HepG2 (cell line): ENCODE results near the gene ARHGAP31. TPM values are rescaled to one million over a fixed set of nuclear protein-coding genes. Genes with fewer than 3 reads are reported as not detected.

ENCODE experiments used
- polyA plus RNA-seq, 8 experiments: library from polyadenylated mRNA; depleted of rRNA in 3 of 8; stranded (reverse) in 7 of 8; unstranded in 1 of 8; fragments of >200 nt; fragmentation: Illumina TruSeq in 4 of 8; extraction: Trizol in 4 of 8; gene quantifications; 2 replicates each; pipeline versions ENCODE4 v1.2.1 to v1.2.3, GENCODE V29; 2011 to 2016; ENCODE audit warnings: low read depth in 4 of 8, missing spikeins in 1 of 8, mixed read lengths in 1 of 8; ENCODE audit not compliant: insufficient read depth in 1 of 8
- small RNA-seq, 3 experiments: library from RNA; depleted of rRNA; stranded (forward); fragments of <200 nt; gene quantifications; one replicate each; pipeline ENCODE3, GENCODE V24; 2012; ENCODE audit warnings: low read depth in 2 of 3, low replicate concordance in 1 of 3; ENCODE audit not compliant: insufficient read length in 3 of 3, insufficient read depth in 2 of 3
- total RNA-seq, 5 experiments: library from RNA; depleted of rRNA; stranded (reverse); fragments of >200 nt; fragmentation: Illumina TruSeq; extraction: Trizol; gene quantifications; 2 replicates each; pipeline ENCODE4 v1.2.3, GENCODE V29; 2016; ENCODE audit warnings: low read depth in 1 of 5

Gene ARHGAP31
- total and polyA plus RNA-seq, 2 of the 13 experiments (the other 11 are each of a cell fraction or from before 2014, with no cell fraction given), result not detected

Small RNA genes lying within 50 kb of the gene (small RNA-seq; reads per million reads assigned to genes)
- 0 reads per million in 3 experiments for gene RNU6-1127P

Other genes with a start within 250 kb of the ARHGAP31 start
- not detected in 2 replicates for gene TEX55, start 148.2 kb upstream of the ARHGAP31 start, total RNA-seq (2016; rRNA removed; fragmentation: Illumina TruSeq; extraction: Trizol)
- gene TEX55, start 148.2 kb upstream of the ARHGAP31 start, polyA plus RNA-seq (2011; rRNA removed), result not detected in 2 replicates
- not detected in 2 replicates for gene UPK1B, start 120.8 kb upstream of the ARHGAP31 start, total RNA-seq (2016; rRNA removed; fragmentation: Illumina TruSeq; extraction: Trizol)
- gene UPK1B, start 120.8 kb upstream of the ARHGAP31 start, polyA plus RNA-seq (2011; rRNA removed), result not detected in 2 replicates
- 23.8 and 29.0 TPM in 2 replicates for gene B4GALT4, start 53.5 kb upstream of the ARHGAP31 start, total RNA-seq (2016; rRNA removed; fragmentation: Illumina TruSeq; extraction: Trizol)
- gene B4GALT4, start 53.5 kb upstream of the ARHGAP31 start, polyA plus RNA-seq (2011; rRNA removed), result 15.1 and 16.9 TPM in 2 replicates
- gene TMEM39A, start 169.2 kb downstream of the ARHGAP31 start, total RNA-seq (2016; rRNA removed; fragmentation: Illumina TruSeq; extraction: Trizol), result 32.9 and 55.8 TPM in 2 replicates
- 56.8 and 64.9 TPM in 2 replicates for gene TMEM39A, start 169.2 kb downstream of the ARHGAP31 start, polyA plus RNA-seq (2011; rRNA removed)
- gene POGLUT1, start 174.6 kb downstream of the ARHGAP31 start, total RNA-seq (2016; rRNA removed; fragmentation: Illumina TruSeq; extraction: Trizol), result 14.2 and 22.9 TPM in 2 replicates
- 12.9 and 15.3 TPM in 2 replicates for gene POGLUT1, start 174.6 kb downstream of the ARHGAP31 start, polyA plus RNA-seq (2011; rRNA removed)
- gene TIMMDC1, start 204.2 kb downstream of the ARHGAP31 start, total RNA-seq (2016; rRNA removed; fragmentation: Illumina TruSeq; extraction: Trizol), result 77.8 and 78.2 TPM in 2 replicates
- 41.9 and 50.0 TPM in 2 replicates for gene TIMMDC1, start 204.2 kb downstream of the ARHGAP31 start, polyA plus RNA-seq (2011; rRNA removed)